ENCODE measurements around the gene ARRDC1. TPM values are rescaled to one million over a fixed set of nuclear protein-coding genes. Genes with fewer than 3 reads are reported as not detected.

The ARRDC1 gene
- total and polyA plus RNA-seq, 9 of the 15 experiments (the other 6 are each of a cell fraction or from before 2014, with no cell fraction given): 0.21 to 45.3 (median 18.6) TPM

DNA sequence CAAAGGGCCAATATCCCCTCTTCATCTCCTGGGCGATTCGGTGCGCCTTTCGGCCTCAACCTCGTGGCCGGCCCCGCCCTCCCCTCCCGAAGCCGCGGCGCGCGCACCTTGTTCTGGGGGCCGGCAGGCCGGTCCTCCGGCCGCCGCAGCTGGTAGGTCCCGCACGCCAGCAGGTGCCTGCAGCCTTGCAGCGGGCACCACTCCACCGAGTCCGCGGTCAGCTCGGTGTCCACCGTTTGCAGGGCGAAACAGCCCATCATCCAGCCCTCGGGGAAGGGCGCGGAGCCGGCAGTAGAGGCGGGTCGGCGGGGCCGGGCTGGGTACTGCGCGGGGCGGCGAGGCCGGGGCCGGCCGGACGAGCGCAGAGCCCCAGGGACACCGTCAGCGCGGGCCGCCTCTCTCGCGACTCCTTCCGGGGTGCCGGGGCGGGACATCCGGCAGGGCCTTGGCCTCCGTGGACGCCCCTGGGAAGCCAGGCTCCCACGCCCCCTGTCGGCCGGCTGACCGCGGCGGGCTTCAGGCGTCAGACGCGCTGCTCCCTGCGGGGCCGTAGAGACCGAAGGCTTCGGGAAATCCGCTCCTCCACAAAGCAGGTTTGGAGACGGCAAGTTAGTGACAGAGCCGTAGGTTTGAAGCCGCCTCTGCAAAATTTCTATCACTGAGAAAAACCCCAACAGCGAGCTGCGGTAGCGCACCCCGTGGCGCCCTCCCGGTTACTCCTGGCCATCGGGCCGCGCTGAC is 26.8 kb upstream of the ARRDC1 start, which contains the start of gene DPH7 (continued):
- TF ChIP-seq, protein P1, sequence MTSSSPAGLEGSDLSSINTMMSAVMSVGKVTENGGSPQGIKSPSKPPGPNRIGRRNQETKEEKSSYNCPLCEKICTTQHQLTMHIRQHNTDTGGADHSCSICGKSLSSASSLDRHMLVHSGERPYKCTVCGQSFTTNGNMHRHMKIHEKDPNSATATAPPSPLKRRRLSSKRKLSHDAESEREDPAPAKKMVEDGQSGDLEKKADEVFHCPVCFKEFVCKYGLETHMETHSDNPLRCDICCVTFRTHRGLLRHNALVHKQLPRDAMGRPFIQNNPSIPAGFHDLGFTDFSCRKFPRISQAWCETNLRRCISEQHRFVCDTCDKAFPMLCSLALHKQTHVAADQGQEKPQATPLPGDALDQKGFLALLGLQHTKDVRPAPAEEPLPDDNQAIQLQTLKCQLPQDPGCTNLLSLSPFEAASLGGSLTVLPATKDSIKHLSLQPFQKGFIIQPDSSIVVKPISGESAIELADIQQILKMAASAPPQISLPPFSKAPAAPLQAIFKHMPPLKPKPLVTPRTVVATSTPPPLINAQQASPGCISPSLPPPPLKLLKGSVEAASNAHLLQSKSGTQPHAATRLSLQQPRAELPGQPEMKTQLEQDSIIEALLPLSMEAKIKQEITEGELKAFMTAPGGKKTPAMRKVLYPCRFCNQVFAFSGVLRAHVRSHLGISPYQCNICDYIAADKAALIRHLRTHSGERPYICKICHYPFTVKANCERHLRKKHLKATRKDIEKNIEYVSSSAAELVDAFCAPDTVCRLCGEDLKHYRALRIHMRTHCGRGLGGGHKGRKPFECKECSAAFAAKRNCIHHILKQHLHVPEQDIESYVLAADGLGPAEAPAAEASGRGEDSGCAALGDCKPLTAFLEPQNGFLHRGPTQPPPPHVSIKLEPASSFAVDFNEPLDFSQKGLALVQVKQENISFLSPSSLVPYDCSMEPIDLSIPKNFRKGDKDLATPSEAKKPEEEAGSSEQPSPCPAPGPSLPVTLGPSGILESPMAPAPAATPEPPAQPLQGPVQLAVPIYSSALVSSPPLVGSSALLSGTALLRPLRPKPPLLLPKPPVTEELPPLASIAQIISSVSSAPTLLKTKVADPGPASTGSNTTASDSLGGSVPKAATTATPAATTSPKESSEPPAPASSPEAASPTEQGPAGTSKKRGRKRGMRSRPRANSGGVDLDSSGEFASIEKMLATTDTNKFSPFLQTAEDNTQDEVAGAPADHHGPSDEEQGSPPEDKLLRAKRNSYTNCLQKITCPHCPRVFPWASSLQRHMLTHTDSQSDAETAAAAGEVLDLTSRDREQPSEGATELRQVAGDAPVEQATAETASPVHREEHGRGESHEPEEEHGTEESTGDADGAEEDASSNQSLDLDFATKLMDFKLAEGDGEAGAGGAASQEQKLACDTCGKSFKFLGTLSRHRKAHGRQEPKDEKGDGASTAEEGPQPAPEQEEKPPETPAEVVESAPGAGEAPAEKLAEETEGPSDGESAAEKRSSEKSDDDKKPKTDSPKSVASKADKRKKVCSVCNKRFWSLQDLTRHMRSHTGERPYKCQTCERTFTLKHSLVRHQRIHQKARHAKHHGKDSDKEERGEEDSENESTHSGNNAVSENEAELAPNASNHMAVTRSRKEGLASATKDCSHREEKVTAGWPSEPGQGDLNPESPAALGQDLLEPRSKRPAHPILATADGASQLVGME (CRISPR knock-in tag; IDR thresholded peaks at IDR 0.05): peak; percentile 57; the same call in 1 of the 2 replicates
- no peak for TF ChIP-seq BRF1 (IDR thresholded peaks at IDR 0.05; ENCODE audit: borderline replicate concordance, extremely low read depth, insufficient read length)
- peak; percentile 90 for TF ChIP-seq CTBP1 (IDR thresholded peaks at IDR 0.05; ENCODE audit: borderline replicate concordance)
- TF ChIP-seq, protein P2, sequence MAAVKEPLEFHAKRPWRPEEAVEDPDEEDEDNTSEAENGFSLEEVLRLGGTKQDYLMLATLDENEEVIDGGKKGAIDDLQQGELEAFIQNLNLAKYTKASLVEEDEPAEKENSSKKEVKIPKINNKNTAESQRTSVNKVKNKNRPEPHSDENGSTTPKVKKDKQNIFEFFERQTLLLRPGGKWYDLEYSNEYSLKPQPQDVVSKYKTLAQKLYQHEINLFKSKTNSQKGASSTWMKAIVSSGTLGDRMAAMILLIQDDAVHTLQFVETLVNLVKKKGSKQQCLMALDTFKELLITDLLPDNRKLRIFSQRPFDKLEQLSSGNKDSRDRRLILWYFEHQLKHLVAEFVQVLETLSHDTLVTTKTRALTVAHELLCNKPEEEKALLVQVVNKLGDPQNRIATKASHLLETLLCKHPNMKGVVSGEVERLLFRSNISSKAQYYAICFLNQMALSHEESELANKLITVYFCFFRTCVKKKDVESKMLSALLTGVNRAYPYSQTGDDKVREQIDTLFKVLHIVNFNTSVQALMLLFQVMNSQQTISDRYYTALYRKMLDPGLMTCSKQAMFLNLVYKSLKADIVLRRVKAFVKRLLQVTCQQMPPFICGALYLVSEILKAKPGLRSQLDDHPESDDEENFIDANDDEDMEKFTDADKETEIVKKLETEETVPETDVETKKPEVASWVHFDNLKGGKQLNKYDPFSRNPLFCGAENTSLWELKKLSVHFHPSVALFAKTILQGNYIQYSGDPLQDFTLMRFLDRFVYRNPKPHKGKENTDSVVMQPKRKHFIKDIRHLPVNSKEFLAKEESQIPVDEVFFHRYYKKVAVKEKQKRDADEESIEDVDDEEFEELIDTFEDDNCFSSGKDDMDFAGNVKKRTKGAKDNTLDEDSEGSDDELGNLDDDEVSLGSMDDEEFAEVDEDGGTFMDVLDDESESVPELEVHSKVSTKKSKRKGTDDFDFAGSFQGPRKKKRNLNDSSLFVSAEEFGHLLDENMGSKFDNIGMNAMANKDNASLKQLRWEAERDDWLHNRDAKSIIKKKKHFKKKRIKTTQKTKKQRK (IDR thresholded peaks at IDR 0.05; ENCODE audit: borderline replicate concordance, low read depth, low read length): no peak
- TF ChIP-seq, protein P3, sequence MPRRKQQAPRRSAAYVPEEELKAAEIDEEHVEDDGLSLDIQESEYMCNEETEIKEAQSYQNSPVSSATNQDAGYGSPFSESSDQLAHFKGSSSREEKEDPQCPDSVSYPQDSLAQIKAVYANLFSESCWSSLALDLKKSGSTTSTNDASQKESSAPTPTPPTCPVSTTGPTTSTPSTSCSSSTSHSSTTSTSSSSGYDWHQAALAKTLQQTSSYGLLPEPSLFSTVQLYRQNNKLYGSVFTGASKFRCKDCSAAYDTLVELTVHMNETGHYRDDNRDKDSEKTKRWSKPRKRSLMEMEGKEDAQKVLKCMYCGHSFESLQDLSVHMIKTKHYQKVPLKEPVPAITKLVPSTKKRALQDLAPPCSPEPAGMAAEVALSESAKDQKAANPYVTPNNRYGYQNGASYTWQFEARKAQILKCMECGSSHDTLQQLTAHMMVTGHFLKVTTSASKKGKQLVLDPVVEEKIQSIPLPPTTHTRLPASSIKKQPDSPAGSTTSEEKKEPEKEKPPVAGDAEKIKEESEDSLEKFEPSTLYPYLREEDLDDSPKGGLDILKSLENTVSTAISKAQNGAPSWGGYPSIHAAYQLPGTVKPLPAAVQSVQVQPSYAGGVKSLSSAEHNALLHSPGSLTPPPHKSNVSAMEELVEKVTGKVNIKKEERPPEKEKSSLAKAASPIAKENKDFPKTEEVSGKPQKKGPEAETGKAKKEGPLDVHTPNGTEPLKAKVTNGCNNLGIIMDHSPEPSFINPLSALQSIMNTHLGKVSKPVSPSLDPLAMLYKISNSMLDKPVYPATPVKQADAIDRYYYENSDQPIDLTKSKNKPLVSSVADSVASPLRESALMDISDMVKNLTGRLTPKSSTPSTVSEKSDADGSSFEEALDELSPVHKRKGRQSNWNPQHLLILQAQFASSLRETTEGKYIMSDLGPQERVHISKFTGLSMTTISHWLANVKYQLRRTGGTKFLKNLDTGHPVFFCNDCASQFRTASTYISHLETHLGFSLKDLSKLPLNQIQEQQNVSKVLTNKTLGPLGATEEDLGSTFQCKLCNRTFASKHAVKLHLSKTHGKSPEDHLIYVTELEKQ (CRISPR knock-in tag; IDR thresholded peaks at IDR 0.05): no peak
- TF ChIP-seq JUNB (CRISPR knock-in tag; conservative IDR thresholded peaks at IDR 0.05): no peak
- no peak for TF ChIP-seq HIVEP1 (CRISPR knock-in tag; IDR thresholded peaks at IDR 0.05)
- no peak for TF ChIP-seq HEY1 (CRISPR knock-in tag; IDR thresholded peaks at IDR 0.05; ENCODE audit: borderline replicate concordance)
- no peak for TF ChIP-seq NFRKB (IDR thresholded peaks at IDR 0.05; ENCODE audit: low read depth)
- TF ChIP-seq RBM34 (IDR thresholded peaks at IDR 0.05; ENCODE audit: borderline replicate concordance, insufficient read depth, low read length): no peak
- no peak for TF ChIP-seq ZBED1 (IDR thresholded peaks at IDR 0.05)
- peak in 1 of 2 experiments; percentile 84; a peak in 2 of 4 replicates for TF ChIP-seq HDAC1 (IDR thresholded peaks at IDR 0.05)
- TF ChIP-seq ZNF436 (CRISPR knock-in tag; IDR thresholded peaks at IDR 0.05): no peak
- no peak for TF ChIP-seq BRD9 (IDR thresholded peaks at IDR 0.05; ENCODE audit: low read depth, partially characterized antibody)
- TF ChIP-seq ARID1B (IDR thresholded peaks at IDR 0.05): 0 out of 2 replicates have a peak, but pooled peaks have one; percentile 24

Measured in K562 (cell line).